Lower lobe of right lung (tissue), 2 donors: Measurements from ENCODE around the gene ICE1. TPM values are rescaled to one million over a fixed set of nuclear protein-coding genes. Genes with fewer than 3 reads are reported as not detected.

ENCODE experiments used
- ATAC-seq, 2 donors: fragments of 200-7000 bp; cut with Tn5 transposase; one replicate each; pipeline ENCODE4 v1.9.1; 2020 to 2022; ENCODE audit warnings: mild to moderate bottlenecking in 2 of 2, moderate library complexity in 2 of 2
- DNase-seq: peaks from one replicate; pipeline ENCODE4 v3.0.0-alpha.2; 2020
- H3K27ac ChIP-seq: fragments of 200-600 bp; one replicate; pipeline ENCODE4 v1.8.0; 2022
- H3K27me3 ChIP-seq: fragments of 200-600 bp; one replicate; pipeline ENCODE4 v1.8.0; 2022; ENCODE audit warnings: low read depth
- H3K36me3 ChIP-seq: fragments of 200-600 bp; one replicate; pipeline ENCODE4 v1.8.0; 2022; ENCODE audit warnings: mild to moderate bottlenecking
- H3K4me1 ChIP-seq: fragments of 200-600 bp; one replicate; pipeline ENCODE4 v1.8.0; 2022
- H3K4me3 ChIP-seq: fragments of 200-600 bp; one replicate; pipeline ENCODE4 v1.8.0; 2022; ENCODE audit warnings: mild to moderate bottlenecking
- H3K9me3 ChIP-seq: fragments of 200-600 bp; one replicate; pipeline ENCODE4 v1.8.0; 2022
- intact Hi-C: fragments of 100-400 bp; cut with DNase I; formaldehyde crosslinking; loops from one replicate; pipeline ENCODE4 v1.11.0; 2022
- total RNA-seq: library from RNA; stranded (reverse); fragmentation: NEBNext Ultra II Directional; extraction: Animal tissue kit (Norgen Biotek cat#: 25700); gene quantifications from one replicate; pipeline ENCODE4 v1.2.1, GENCODE V29; 2021
- TF ChIP-seq, protein P1 (sequence below): fragments of 200-600 bp; IDR thresholded peaks from one replicate; pipeline ENCODE4 v1.8.0; 2022; ENCODE audit warnings: antibody characterized with exemption, mild to moderate bottlenecking
- donor health status: DM: no; HTN: yes; CAD: no; lungs with severe emphysema.

The ICE1 gene
- total RNA-seq, 1 donor from 2014 or later = 28.1 TPM

GRCh38 chr5:5456858-5457257, 34.4 kb downstream of the ICE1 start:
- Histone ChIP-seq H3K9me3 (no peaks in the 10 kb centered on the region), H3K4me3 (no peak overlapping the region), H3K27ac (no peak overlapping the region), H3K4me1 (no peaks in the 10 kb centered on the region), H3K36me3 (peaks cover 100% of the 10 kb centered on the region), H3K27me3 (no peaks in the 10 kb centered on the region)
- DNase-seq = no peak
- TF ChIP-seq, protein P1, sequence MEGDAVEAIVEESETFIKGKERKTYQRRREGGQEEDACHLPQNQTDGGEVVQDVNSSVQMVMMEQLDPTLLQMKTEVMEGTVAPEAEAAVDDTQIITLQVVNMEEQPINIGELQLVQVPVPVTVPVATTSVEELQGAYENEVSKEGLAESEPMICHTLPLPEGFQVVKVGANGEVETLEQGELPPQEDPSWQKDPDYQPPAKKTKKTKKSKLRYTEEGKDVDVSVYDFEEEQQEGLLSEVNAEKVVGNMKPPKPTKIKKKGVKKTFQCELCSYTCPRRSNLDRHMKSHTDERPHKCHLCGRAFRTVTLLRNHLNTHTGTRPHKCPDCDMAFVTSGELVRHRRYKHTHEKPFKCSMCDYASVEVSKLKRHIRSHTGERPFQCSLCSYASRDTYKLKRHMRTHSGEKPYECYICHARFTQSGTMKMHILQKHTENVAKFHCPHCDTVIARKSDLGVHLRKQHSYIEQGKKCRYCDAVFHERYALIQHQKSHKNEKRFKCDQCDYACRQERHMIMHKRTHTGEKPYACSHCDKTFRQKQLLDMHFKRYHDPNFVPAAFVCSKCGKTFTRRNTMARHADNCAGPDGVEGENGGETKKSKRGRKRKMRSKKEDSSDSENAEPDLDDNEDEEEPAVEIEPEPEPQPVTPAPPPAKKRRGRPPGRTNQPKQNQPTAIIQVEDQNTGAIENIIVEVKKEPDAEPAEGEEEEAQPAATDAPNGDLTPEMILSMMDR = no peak
- ATAC-seq = no peak
- intact Hi-C loops = no loop called here

DNA sequence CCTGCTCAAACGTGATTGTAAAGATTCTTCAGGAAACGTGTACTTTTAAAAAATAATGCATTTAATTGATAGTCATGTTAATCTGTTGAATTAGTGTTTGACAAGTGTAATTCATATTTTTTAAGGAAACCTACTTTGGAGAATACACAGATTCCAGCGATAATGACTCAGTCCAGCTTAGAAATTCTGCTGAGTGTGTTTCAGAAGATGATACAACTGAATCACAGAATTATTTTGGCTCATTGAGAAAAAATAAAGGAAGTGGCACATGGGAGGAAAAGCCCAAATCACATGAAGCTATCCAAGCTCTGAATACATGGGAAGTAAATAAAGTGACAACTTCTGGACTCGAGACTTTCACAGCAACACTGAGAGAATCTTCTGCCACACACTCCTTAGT, 37.8 kb downstream of the ICE1 start:
- no peaks in the 10 kb centered on the region for H3K9me3 ChIP-seq
- TF ChIP-seq, protein P1 = no peak
- peaks cover 97% of the 10 kb centered on the region for H3K36me3 ChIP-seq
- H3K4me1 ChIP-seq = no peaks in the 10 kb centered on the region
- no peak overlapping the region for H3K27ac ChIP-seq
- H3K4me3 ChIP-seq = no peak overlapping the region
- ATAC-seq (no peak), DNase-seq (no peak)
- H3K27me3 ChIP-seq = no peaks in the 10 kb centered on the region
- intact Hi-C loops = no loop called here

DNA sequence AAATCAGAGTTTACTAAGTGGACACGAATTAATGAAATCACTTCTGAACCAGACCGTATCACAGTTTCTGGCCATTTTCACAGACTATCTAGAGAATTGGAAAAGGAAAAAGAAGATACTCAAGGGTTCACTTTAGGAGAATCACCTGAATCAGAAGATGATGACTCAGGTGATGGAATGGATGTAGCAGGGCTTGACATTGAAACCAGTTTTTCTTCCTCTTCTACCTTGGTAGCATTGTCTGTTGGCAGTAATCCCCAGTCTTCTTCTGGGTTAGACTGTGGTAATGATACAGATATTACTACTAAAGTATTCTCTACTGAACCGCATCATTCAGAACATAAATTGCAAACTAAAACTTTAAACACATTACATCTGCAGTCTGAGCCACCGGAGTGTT, 38.5 kb downstream of the ICE1 start:
- peaks cover 97% of the 10 kb centered on the region for H3K36me3 ChIP-seq
- intact Hi-C loops = no loop called here
- no peak overlapping the region for H3K27ac ChIP-seq
- H3K4me3 ChIP-seq = no peak overlapping the region
- DNase-seq (no peak), ATAC-seq (no peak)
- H3K9me3 ChIP-seq = no peaks in the 10 kb centered on the region
- TF ChIP-seq, protein P1 = no peak
- no peaks in the 10 kb centered on the region for H3K27me3 ChIP-seq
- no peaks in the 10 kb centered on the region for H3K4me1 ChIP-seq

GRCh38 chr5:5464036-5464715, 41.7 kb downstream of the ICE1 start:
- Histone ChIP-seq H3K9me3 (no peaks in the 10 kb centered on the region), H3K4me1 (no peaks in the 10 kb centered on the region), H3K36me3 (peaks cover 97% of the 10 kb centered on the region), H3K4me3 (no peak overlapping the region), H3K27me3 (no peaks in the 10 kb centered on the region), H3K27ac (no peak overlapping the region)
- ATAC-seq (no peak), DNase-seq (no peak)
- intact Hi-C loops = no loop called here
- TF ChIP-seq, protein P1 = no peak

- intact Hi-C loops = no loop called here
- Histone ChIP-seq H3K27ac (no peak overlapping the region), H3K36me3 (peaks cover 88% of the 10 kb centered on the region), H3K27me3 (no peaks in the 10 kb centered on the region), H3K4me3 (no peak overlapping the region), H3K4me1 (no peaks in the 10 kb centered on the region), H3K9me3 (no peaks in the 10 kb centered on the region)
- no peak for DNase-seq
- TF ChIP-seq, protein P1 = no peak
- no peak for ATAC-seq
Measured at GRCh38 chr5:5466227-5466626, 43.8 kb downstream of the ICE1 start.
